Activated CD8-positive, alpha-beta T cell treated with anti-CD3 and anti-CD28 coated beads for 36 hours (primary cell): ENCODE measurements around the gene KCTD1. TPM values are rescaled to one million over a fixed set of nuclear protein-coding genes. Genes with fewer than 3 reads are reported as not detected.

Experiments used
- ATAC-seq: fragments of 200-7000 bp; cut with Tn5 transposase; one replicate; pipeline ENCODE4 v1.10.0; 2021; ENCODE audit warnings: mild to moderate bottlenecking, moderate library complexity
- CTCF ChIA-PET: fragments of 350-600 bp; sonication (Branson Sonifier 250); formaldehyde crosslinking; loops from one replicate; lab custom pipeline; 2021; ENCODE audit warnings: antibody characterized with exemption; lab: Charles Lee
- POLR2A ChIA-PET: fragments of 350-600 bp; sonication (Branson Sonifier 250); formaldehyde crosslinking; loops from one replicate; lab custom pipeline; 2021; ENCODE audit warnings: antibody characterized with exemption; lab: Charles Lee
- DNase-seq: peaks from one replicate; pipeline ENCODE4 v3.0.0-alpha.2; 2020
- H3K27ac Mint-ChIP-seq: one replicate; pipeline ENCODE4 v1.8.0; 2021; ENCODE audit warnings: mild to moderate bottlenecking, mixed read lengths
- H3K27me3 Mint-ChIP-seq: one replicate; pipeline ENCODE4 v1.8.0; 2021; ENCODE audit warnings: mixed read lengths
- H3K36me3 Mint-ChIP-seq: one replicate; pipeline ENCODE4 v1.8.0; 2021; ENCODE audit warnings: low read depth, mixed read lengths
- H3K4me1 Mint-ChIP-seq: one replicate; pipeline ENCODE4 v1.8.0; 2021; ENCODE audit warnings: low read depth, mixed read lengths
- H3K4me3 Mint-ChIP-seq: one replicate; pipeline ENCODE4 v1.8.0; 2021; ENCODE audit warnings: mild to moderate bottlenecking, moderate library complexity, mixed read lengths
- H3K9me3 Mint-ChIP-seq: one replicate; pipeline ENCODE4 v1.8.0; 2021; ENCODE audit warnings: mixed read lengths
- intact Hi-C: fragments of 100-400 bp; cut with micrococcal nuclease; formaldehyde crosslinking; loops from one replicate; pipeline ENCODE4 v1.10.0; 2022
- total RNA-seq, 2 experiments: library from RNA; stranded (reverse); gene quantifications; one replicate each; pipeline ENCODE4 v1.2.3, GENCODE V29; 2021
- TF ChIP-seq, protein P1 (sequence below): fragments of 200-600 bp; IDR thresholded peaks from one replicate; pipeline ENCODE4 v1.8.0; 2022; ENCODE audit warnings: antibody characterized with exemption, mild to moderate bottlenecking

Gene KCTD1
- total RNA-seq, 2 experiments from 2014 or later, result 3.4 TPM

DNA sequence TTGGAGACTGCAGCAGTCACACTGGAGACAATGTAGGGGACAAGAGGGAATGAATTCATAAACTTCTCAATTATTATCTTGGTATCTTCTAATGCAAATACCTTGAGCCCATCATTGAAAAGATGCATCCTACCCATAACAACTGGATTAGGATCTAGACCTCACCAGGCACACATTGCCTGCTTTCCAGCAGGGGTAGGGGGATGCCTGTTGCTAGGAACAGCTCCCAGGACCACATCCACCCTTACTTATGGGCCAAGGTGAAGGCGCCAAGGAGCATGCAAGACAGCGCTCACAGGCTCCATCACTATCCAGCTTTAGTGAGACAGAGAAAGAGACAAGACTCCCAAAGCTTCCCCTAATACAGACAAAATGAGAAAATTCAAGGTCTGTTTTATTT is 24.4 kb downstream of the KCTD1 start:
- intact Hi-C loops, result no loop called here
- ATAC-seq, result no peak
- Mint-ChIP-seq H3K4me3 (no peak overlapping the region), H3K36me3 (no peaks in the 10 kb centered on the region), H3K27ac (no peak overlapping the region), H3K9me3 (no peaks in the 10 kb centered on the region), H3K27me3 (no peaks in the 10 kb centered on the region), H3K4me1 (no peaks in the 10 kb centered on the region)
- DNase-seq, result no peak
- CTCF ChIA-PET, result no interaction called here
- POLR2A ChIA-PET, result interaction anchor here (0.8 kb wide), 1 partner anchor 10 kb away, joined by 3 read pairs; no protein-coding TSS in a partner anchor
- TF ChIP-seq, protein P1, sequence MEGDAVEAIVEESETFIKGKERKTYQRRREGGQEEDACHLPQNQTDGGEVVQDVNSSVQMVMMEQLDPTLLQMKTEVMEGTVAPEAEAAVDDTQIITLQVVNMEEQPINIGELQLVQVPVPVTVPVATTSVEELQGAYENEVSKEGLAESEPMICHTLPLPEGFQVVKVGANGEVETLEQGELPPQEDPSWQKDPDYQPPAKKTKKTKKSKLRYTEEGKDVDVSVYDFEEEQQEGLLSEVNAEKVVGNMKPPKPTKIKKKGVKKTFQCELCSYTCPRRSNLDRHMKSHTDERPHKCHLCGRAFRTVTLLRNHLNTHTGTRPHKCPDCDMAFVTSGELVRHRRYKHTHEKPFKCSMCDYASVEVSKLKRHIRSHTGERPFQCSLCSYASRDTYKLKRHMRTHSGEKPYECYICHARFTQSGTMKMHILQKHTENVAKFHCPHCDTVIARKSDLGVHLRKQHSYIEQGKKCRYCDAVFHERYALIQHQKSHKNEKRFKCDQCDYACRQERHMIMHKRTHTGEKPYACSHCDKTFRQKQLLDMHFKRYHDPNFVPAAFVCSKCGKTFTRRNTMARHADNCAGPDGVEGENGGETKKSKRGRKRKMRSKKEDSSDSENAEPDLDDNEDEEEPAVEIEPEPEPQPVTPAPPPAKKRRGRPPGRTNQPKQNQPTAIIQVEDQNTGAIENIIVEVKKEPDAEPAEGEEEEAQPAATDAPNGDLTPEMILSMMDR, result no peak

- CTCF ChIA-PET, result no interaction called here
- TF ChIP-seq, protein P1, result no peak
- Mint-ChIP-seq H3K27ac (no peak overlapping the region), H3K4me1 (no peaks in the 10 kb centered on the region), H3K27me3 (no peaks in the 10 kb centered on the region), H3K36me3 (no peaks in the 10 kb centered on the region), H3K9me3 (no peaks in the 10 kb centered on the region), H3K4me3 (no peak overlapping the region)
- POLR2A ChIA-PET, result no interaction called here
- intact Hi-C loops, result no loop called here
- ATAC-seq (no peak), DNase-seq (no peak)
Measured at GRCh38 chr18:26521617-26522016, 26.7 kb downstream of the KCTD1 start.

DNA sequence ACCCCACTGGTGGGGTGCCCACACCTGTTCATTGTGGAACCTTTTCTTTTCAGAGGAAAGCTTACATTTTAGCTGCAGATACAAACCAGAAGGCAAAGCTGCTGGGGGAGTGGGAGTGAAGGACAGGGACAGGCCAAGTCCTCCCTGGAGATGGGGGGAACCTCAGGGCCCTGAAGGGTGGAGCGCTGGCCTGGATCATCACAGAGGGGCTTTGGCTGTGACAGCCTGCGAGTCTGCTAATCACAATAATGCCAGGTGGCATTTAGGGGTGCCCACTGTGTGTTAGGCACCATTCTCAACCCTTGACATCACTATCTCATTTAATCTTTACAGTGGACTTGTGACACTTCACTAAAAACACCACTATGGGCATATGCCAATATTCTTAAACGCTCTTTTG is 27.4 kb downstream of the KCTD1 start:
- ChIA-PET POLR2A (no interaction called here), CTCF (no interaction called here)
- intact Hi-C loops, result no loop called here
- Mint-ChIP-seq H3K27me3 (no peaks in the 10 kb centered on the region), H3K36me3 (no peaks in the 10 kb centered on the region), H3K4me3 (no peak overlapping the region), H3K4me1 (no peaks in the 10 kb centered on the region), H3K27ac (no peak overlapping the region), H3K9me3 (no peaks in the 10 kb centered on the region)
- no peak for DNase-seq
- no peak for ATAC-seq
- TF ChIP-seq, protein P1, result no peak

DNA sequence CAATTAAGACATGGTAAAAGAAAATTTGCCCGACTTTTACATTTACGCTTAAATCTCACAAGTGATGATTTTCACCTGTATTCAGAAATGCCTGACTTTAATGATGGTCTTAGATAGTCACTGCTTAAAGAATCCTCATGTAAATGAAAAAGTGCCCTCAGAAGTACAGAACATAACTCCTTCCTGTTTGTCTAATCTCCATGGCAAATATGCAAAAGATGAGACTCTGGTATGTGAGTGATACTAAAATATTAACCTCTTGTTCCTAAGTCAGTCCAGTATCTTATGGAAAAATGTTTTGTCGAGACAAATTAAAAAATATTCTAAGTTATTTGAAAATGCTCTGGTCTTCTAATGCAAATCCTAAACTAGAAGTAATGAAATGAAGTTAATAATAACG is 29.2 kb downstream of the KCTD1 start:
- Mint-ChIP-seq H3K4me3 (no peak overlapping the region), H3K27ac (no peak overlapping the region), H3K27me3 (no peaks in the 10 kb centered on the region), H3K9me3 (no peaks in the 10 kb centered on the region), H3K4me1 (no peaks in the 10 kb centered on the region), H3K36me3 (no peaks in the 10 kb centered on the region)
- intact Hi-C loops, result no loop called here
- ATAC-seq, result no peak
- ChIA-PET CTCF (no interaction called here), POLR2A (no interaction called here)
- TF ChIP-seq, protein P1, result no peak
- DNase-seq, result no peak

GRCh38 chr18:26516964-26517363 is 31.4 kb downstream of the KCTD1 start:
- Mint-ChIP-seq H3K36me3 (no peaks in the 10 kb centered on the region), H3K4me1 (no peaks in the 10 kb centered on the region), H3K27me3 (no peaks in the 10 kb centered on the region), H3K4me3 (no peak overlapping the region), H3K27ac (no peak overlapping the region), H3K9me3 (no peaks in the 10 kb centered on the region)
- TF ChIP-seq, protein P1, result no peak
- CTCF ChIA-PET, result no interaction called here
- intact Hi-C loops, result no loop called here
- ATAC-seq, result no peak
- DNase-seq, result no peak
- POLR2A ChIA-PET, result interaction anchor here (0.7 kb wide), 1 partner anchor 9 kb away, joined by 3 read pairs; no protein-coding TSS in a partner anchor
